Loucy (cell line): Measurements from ENCODE around the gene CPPED1.

Experiments
- CTCF ChIP-seq: fragments of 200-600 bp; sonication (generic); conservative IDR thresholded peaks from 2 replicates; pipeline ENCODE4 v1.5.1; 2014; ENCODE audit warnings: mild to moderate bottlenecking, antibody characterized with exemption, low read length
- EZH2phosphoT487 ChIP-seq: fragments of 200-600 bp; IDR thresholded peaks from 2 replicates; pipeline ENCODE4 v1.6.1; 2018; ENCODE audit warnings: antibody characterized with exemption, mild to moderate bottlenecking, moderate library complexity, borderline replicate concordance

DNA sequence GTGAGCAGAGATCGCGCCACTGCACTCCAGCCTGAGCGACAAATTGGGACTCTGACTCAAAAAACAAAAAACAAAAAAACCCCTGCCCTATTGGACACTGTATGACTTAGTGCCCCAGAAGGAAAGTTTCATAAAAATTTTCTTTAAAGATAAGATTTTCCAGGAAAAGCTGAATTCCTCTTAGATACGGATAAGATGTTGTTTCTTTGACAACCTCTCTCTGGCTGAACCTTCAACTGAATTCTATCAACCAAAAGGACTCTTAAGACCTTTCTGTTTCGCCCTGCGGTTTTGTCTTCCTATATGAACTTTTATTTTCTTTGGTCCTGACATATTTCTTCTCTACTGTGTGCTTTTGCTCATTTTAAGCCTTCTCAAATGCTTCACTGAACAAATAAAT, 35.8 kb downstream of the CPPED1 start:
- TF ChIP-seq CTCF (no peak), EZH2phosphoT487 (no peak)
